ENCODE data around the gene FEM1C. TPM values are rescaled to one million over a fixed set of nuclear protein-coding genes. Genes with fewer than 3 reads are reported as not detected.

FEM1C gene
- polyA plus RNA-seq, 12 donors: 20.6 to 36.2 (median 29.1) TPM; not detected in 1

DNA sequence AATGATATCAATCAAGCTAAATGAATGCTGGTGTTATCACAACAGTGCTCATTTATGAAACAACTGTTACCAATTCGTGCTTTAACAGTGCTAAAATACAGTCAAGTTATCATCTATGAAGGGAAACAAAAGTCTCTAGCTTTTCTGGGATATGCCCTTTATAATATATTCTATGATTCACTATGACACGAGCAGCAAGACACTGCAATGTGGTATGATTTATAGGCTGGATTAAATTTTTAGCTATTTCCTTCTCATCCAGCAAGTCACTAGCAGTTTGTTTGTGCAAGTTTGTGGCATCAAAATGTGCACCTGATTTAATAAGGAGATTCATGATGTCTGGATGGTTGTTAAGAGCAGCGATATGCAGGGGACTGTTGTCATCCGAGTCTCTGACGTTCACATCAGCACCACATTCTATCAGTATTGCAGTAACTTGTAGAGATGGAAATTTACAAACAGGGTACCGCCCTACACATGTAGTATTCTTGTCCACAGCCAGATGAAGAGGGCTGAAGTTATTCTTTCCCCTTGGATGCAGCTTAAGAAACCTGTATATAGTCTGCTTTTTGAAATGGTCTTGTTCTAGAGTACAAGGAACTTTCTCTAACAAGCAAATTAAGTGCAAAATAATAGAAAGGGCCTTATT is 20.3 kb downstream of the FEM1C start:
- no peak for DNase-seq

DNA sequence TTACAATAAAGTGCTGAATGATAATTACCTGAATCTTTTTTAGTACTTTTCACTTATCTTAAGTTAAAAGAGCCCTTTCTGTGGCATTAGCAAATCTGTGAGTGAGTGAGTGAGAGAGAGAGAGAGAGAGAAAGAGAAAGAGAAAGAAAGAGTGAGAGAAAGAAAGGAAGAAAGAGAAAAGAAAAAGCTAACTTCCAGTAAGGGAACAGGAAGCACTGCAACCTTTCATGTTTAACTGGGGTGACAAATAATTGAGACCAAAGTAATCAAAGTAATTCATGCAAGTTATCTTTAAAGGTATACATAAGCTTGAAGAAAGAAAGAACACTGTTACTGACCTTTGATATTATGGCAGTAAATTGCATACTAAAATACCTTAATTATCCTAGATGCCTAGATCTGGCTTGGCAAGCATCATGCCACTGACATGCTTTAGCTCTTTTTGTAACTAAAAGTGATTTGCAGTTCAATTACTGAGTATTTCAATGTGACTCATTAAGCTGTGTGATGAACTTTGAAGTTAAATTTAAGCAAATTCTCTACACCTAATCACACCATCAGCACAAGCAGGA is 21.7 kb downstream of the FEM1C start:
- no peak for DNase-seq

DNA sequence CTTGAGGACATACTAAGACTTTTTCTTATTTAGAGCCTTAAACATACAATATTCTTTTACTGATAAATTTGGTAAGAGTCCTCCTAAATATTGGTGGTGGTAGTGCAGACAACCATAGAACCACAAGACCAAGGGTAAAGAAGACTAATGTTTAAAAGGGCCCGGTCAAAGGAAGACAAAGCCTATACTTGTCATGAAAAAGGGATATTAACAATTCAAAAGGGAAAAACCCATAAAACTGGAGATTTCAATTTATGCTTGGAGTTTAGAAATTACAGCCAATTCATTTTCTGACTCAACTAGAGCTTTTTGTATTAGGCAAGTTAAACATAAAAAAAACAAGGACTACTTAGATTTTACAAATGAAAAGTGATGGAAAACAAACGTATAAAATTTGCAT is 24.4 kb downstream of the FEM1C start:
- DNase-seq: no peak

DNA sequence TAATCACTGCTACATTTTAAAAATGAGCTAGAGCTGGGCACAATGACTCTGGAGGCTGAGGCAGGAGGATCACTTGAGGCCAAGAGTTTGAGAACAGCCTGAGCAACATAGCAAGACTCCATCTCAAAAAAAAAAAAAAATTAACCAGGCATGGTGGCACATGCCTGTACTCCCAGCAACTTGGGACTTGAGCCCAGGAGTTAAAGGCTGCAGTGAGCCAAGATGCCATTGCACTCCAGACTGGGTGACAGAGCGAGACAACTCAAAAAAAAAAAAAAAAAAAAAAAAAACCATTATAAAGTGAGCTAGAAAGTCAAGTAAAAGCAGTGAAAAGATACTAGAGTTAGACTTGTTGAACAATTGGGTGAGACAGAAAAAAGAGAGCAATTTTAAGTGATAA is 28.2 kb downstream of the FEM1C start:
- no peak for DNase-seq

DNA sequence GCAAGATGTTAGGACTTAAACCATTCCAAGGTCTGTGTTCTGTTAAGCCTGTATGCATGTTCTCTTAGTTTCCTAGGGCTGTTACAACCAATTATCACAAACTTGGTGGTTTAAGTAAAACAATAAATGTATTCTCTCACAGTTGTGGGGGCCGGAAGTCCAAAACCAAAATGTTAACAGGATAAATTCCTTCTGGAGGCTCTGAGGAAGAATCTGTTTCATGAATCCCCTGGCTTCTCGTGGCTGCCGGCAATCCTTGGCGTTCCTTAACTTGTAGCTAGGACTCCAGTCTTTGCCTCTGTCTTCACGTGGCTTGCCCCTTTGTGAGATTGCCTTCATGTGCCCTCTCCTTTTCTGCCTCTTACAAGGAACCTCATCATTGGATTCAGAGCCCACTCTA is 30.4 kb downstream of the FEM1C start:
- no peak for DNase-seq

DNA sequence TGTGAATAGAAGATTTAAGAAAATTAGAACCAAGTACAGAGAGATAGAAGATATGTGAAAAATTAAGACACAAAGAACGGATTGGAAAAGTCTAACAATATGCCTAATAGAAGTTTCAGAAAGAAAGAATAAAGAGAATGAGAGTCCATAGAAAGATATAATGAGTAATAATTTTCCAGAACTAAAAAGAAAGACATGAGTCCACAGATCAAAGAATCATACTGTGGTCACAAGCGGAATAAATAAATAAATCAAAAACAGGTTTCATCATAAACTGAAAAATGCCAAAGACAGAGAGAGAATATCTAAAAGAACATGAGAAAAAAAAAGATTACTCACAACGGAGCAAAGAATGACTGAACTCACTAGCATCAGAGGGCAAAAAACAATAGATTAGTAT is 32.9 kb downstream of the FEM1C start:
- DNase-seq: no peak

DNA sequence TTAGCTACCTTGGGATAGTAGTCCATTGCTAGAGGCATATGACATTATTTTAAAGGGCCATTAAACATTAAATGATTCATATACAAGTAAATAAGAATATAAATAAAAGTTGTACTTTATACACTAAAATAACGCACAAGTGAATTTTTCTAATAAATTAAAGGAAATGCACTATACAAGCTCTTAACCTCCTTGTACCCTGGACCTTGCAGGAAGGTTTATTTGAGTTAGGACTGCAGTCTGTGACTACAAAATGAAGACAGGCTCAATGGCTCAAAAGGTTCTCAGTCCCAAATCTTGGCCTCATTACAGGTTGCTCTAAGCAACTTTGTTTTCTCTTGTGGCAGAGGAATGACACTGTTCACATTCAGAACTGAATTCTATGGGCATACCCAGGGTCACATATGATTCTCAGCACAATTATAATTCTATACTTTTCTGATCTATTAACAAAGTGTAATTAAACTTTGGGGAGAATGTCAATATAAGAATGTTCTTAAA is 34.4 kb downstream of the FEM1C start:
- DNase-seq: no peak

DNA sequence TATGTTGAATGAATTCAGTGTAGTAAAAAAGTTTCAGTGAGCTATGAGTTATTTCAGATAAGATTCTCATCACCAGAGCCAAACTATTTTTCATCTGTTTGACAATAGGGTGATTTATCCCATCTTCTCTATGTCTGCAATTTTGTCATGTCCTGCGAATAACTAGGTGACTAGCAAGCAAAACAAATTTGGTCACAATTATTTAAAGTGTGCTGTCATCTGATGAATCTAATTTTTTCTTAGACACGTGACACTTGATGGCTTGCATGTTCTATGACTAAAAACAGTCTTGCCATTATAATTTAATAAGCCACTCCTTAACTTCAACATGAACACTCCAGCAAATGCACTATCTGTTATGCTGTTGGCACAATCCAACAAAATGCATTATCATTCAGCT is 35.0 kb downstream of the FEM1C start:
- DNase-seq: no peak

DNA sequence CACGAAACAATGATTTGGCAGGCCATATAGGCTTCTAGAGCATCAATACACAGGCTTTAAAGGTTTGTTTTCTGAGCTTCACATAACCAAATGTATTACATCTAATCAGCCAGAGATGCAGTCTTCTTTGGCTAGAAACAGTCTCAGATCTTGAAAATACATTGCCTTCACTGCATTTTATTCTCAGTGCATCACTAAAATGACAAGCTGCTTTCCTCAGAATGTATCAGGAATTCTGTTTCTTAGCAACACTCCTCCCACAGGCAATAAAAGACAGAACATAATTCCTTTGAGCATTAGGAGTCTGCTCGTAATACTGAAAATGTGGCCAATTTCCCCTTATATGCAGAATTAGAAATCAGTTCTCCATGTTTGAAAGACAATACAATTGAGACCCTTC is 36.9 kb downstream of the FEM1C start:
- DNase-seq: peak; percentile 76

DNA sequence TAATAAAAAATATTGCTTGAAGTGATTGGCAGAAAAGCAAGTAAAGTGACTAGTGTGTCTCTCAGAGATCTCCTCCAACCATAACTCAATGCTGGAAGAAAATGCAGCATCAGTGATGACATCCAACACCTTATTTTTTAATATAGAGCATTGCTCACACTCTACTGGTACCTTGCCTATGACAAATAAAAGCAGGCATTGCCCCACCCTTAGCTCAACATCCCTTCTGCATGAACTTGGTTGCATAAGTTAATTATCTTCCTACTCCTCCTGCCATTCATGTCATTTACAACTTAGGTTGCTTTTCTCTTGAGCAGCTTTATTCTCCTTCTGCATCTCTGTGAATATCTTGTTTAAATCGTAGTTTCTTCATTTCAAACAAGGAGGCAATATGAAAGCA is 41.2 kb downstream of the FEM1C start:
- no peak for DNase-seq

DNA sequence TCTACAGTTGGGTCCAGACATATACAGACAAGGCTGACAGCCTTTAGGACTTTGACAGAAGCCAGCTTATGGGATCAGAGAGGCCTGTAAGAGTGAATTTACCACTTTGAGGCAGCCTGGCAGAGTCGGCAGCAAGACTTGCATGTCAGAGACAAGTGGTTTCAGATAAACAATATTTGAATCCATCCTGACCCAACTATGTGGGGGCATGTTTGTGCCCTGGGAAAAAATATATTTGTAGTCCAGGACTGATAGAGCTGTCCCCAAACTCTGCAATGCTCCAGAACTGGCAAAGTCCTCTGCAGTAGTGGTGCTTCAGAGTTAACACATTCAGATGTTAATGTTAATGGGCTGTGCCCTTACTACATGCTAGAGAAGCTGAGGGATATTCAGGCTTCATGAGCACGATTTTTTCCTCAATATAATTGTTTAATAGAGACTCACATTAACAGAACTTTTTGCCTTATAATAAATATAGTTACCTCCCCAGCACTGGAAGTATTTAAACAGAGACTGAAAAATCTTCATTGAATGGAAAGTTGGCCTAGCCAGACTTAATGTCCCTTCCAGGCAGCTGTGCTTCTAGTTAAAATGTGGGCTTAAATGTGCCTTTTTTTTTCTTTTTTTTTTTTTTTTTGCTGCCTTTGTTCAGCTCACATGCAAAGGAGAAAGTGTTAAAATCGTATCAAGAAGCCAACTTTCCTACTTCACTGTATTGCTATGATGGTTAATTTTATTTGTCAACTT is 42.9 kb downstream of the FEM1C start:
- peak; percentile 56 for DNase-seq

DNA sequence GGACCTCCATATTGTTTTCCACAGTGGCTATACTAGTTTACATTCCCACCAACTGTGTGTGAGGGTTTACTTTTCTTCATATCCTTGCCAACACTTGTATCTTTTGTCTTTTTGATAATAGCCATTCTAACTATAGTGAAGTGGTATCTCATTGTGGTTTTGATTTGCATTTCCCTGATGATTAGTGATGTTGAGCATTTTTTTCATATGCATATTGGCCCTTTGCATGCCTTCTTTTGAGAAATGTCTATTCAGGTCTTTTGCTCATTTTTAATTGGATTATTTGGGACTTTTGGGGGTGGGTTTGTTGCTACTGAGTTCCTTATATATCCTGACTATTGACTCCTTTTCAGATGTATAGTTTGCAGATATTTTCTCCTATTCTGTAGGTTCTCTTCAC is 44.4 kb downstream of the FEM1C start:
- DNase-seq: no peak

DNA sequence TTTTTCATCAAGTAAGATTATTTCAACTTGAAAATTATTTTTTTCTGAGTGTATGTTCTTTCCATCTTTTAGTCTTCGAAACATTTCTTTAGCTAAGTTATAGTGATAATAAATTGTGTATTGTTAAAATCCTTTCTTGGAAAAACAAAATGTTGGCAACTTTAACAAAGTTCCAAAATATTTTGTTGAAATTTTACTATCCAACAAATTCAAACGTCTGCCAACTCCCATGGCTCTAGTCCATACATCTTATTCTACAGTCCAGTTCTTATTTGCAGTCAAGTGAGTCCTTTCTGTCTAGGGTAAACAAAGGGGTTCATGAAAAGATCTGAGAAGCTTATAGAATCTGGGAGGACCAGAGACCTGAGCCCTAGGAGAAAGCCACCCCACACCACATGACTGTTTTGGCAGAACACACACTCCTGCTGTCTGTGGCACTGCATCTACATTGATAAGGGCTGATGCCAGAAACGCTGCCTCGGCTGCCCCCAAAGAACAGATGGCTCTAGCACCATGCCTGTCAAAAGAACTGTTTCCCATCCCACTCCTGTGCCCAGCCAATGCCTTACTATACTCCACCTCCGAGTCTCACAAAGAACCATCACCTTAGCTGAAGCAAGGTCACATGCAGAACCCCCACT is 47.5 kb downstream of the FEM1C start:
- peak; percentile 63 for DNase-seq

DNA sequence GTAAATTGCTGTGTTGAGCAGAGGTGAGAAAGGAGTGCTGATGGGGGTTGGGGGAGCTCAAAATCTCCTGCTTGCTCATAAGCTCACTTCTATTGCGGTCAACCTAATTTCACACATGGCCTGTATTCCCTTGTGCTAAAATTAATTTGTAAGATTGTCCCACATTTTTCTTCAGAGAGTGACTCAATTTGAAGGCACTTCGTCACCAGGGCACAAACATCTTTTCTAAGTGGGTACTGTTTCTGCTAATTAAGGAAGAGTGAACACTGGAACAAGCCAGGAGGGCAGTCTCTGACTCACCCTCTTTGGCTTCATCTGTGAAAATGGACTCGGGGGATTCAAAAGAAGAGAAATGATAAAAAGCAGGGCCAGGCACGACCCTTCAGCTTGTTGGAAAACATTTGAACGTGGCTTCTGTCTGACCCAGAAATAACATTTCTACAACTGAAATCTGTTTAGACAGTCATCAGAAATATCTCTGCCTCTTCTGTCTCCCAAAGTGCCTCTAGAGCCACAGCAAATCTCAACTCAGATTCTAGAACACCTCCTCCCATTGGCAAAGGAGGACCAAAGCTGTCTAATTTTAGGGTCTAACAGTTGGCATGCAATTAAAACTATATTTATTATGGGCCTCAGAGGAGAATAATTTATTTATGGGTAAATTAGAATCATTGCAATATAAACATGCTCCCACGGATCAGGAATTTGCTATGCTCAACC is 49.8 kb downstream of the FEM1C start:
- DNase-seq: no peak

DNA sequence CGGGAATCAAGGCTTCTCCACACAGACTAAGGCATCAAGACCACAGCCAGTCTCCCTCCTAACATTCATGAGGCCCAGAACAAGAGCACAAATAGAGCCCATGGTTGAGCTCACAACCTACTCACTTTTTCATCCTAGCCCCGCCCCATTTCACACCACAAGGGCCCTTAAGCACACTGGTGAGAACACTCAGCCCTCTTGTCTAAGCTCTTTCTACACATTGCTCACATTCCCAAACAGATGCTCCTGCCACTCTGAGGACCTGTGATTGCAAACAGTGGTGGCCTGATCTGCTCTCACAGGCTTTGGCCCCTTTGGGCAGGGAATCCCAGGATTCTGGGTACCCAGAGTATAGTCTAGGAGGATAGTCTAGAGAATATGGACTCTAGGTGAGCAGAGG is 54.0 kb downstream of the FEM1C start:
- DNase-seq: no peak

DNA sequence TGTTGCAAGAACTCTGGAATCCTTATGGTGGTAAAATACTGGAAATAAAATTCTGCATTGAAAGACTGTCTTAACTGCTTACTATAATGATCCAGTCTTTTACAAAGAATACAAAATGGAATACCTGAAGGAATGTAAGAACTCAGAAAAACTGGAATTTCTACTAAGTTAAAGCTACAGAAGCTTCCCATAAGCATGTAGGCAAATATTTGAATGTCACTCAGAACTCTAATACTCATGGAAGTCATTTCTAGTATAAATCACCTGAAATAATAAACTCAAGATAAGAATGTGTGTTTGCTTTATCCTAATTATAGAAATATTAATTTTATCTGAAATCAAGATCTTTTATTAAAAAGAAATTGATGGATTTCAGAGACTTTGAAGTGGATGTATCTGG is 54.8 kb downstream of the FEM1C start:
- no peak for DNase-seq

DNA sequence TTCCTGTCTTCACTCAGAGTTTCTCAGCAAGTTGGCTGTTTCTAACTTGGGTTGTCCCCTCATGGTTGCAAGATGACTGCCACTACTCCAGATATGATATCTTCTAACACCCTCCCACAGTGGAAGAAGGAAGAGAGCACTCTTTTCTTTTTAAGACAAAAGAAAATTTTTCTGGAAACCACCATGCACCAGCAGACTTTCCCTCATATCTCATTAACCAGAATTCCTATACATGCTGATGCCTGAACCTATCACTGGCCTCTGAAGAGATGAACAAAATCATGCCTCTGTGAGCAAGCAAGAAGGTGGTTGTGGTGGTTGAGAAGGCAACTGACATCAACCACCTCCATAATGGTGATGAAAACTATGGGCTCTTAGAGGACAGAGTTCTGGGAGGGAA is 56.8 kb downstream of the FEM1C start:
- DNase-seq: no peak

DNA sequence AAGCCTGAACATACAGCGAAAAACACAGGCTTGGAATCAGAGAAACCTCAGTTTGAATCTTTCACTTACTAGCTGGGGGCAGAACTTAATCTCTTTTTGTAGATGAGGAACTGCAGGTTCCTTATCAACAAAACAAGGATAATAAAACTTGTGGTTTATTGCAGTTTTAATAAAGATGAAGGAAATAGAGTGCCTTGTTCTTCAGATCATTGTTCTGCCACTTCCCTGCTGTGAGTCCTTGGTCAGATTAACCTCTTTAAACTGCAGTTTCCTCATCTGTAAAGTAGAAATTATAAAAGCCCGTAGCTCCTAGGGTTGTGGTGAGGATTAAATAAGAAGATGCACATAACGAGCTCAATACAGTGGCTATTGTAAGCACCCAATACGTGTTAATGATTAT is 57.4 kb downstream of the FEM1C start:
- no peak for DNase-seq

DNA sequence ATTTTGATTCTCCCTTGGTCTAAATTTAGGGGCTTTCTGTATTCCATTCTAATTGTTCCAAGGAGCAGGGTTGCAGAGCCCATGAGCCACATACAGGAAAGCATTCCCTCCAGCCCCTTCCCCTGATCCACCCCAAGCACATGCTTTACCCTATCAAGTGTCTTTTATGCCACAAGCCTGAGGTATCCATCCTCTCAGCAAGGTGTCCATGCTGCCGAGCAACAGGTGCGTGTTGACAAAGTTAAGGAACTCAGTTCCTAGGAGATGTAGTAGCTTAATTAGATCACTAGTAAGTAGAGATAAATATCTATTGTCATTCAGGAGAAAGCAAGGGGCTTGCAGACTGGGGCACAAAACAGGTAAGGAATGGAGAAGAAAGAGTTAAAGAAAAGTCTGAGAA is 57.8 kb downstream of the FEM1C start:
- no peak for DNase-seq

DNA sequence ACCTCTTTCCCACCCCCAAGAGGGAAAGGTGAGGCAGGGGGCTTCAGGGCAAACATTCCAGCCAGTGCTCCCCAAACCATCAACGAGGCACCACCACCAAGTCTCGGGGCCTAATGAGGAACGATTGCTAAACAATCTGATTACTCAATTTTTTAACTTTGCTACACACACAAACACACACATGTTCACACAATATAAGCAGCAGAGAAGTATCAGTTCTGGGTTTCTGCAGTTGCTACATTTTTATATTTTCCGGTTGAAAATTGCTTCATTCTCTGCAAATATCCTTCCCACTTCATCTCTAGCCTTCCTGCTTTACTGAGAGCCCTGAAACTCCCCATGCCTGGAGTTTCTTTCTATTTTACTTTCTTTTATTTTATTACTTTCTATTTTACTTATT is 60.2 kb downstream of the FEM1C start:
- DNase-seq: no peak

DNA sequence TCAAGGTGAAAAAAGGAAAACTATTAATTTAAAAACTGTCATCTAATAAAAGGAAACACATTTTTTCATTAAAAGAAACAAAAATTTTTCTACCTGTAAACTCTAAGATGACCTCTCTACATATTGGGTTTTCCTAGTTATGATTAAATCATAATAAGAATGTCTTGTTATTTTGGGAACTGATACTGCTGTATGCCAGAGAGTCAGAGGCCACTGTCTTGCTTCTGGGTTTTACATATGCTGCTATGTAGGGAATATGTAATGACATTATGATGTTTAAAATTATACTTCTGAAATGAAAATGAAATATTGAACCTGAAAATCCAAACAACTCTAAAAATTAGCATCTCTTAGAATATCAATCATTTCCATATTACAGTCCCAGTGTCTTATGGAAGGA is 63.7 kb downstream of the FEM1C start:
- DNase-seq: no peak

DNA sequence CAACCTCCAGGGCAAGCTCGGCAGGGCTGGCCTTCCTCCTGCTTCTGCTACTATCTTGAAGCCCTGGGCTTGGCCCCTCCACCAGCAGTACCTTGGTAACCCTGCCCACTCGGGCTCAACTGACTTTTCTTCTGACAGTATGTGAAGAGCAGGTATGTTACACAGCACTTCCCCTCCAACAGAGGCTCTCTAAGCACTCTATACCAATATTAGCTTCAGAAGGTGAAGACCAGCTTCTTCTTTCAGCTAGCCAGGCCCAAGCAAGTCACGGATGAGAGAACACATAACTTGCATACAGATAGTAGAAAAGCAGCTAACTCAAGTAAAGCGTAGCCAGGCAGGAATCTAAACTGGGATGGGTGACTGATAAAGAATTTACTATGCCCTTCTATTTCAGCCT is 64.3 kb downstream of the FEM1C start:
- DNase-seq: no peak
